NCI-H2081 treated with DMSO at 0.1 percent for 48 hours (cell line): ENCODE data around the gene KCNJ13.
"Not testable (repeated sequence)": the region's sequence is repeated elsewhere in the genome, so short reads cannot be mapped to it uniquely, and the experiment has no call there.

ENCODE experiments used
- DNase-seq: peaks from one replicate; lab custom pipeline; 2025; lab: John Stamatoyannopoulos, UW

KCNJ13 gene

GRCh38 chr2:232761301-232761907 lies 15.0 kb downstream of the KCNJ13 start:
- peak; percentile 9 for DNase-seq

GRCh38 chr2:232757905-232758304 lies 18.5 kb downstream of the KCNJ13 start:
- no peak for DNase-seq

DNA sequence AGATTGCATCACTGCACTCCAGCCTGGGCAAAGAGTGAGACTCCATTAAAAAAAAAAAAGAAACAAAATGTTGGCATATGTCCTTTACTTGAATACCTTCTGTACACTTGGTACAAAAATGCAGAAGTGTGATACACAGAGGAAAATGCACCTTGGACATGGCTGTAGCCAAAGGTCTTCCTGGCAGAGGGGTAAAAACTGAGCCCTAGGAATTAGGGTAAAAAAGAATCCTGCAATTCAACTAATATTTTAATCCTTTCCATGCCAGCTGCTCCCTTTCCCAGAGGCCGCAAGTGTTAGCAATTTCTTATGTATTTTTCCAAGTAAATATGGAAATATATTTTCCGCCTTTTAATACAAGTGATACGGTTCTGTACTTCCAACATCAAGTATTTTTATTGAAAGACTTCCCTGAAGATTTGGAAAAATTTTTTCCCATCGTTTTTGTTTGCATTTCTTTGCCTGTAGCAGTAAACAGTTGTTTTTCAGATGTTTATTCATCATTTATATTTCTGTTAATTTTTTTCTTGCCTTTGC lies 26.2 kb downstream of the KCNJ13 start:
- DNase-seq: no peak

GRCh38 chr2:232749331-232749730 lies 27.0 kb downstream of the KCNJ13 start:
- DNase-seq: no peak

GRCh38 chr2:232748038-232748437 lies 28.3 kb downstream of the KCNJ13 start:
- DNase-seq: no peak

- DNase-seq: no peak
Measured at GRCh38 chr2:232744963-232745362, 31.4 kb downstream of the KCNJ13 start.

- DNase-seq: no peak
Measured at GRCh38 chr2:232741972-232742371, 34.4 kb downstream of the KCNJ13 start.

- DNase-seq: no peak
Measured at GRCh38 chr2:232741294-232741693, 35.1 kb downstream of the KCNJ13 start.

DNA sequence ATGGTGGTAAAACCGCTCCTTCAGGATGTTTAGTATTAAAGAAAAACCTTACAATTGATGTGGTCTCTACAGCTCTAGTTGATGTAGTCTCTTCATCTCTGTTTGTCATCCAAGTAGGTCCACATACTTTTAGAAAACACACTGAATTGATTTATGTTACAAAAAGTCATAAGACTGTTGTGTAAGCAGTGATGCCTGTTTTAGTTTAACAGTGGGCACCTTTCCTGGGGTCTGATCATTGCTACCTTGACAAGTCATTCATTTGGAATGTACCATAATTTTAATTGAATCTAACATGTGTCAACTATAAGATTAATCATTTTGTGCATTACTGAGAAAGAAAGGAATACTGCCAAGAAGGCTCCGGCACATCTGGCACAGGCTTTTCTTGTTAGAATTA lies 44.9 kb downstream of the KCNJ13 start:
- DNase-seq: no peak

GRCh38 chr2:232728785-232729184 lies 47.6 kb downstream of the KCNJ13 start:
- no peak for DNase-seq

- DNase-seq: no peak
Measured at GRCh38 chr2:232723027-232723426, 53.3 kb downstream of the KCNJ13 start.

DNA sequence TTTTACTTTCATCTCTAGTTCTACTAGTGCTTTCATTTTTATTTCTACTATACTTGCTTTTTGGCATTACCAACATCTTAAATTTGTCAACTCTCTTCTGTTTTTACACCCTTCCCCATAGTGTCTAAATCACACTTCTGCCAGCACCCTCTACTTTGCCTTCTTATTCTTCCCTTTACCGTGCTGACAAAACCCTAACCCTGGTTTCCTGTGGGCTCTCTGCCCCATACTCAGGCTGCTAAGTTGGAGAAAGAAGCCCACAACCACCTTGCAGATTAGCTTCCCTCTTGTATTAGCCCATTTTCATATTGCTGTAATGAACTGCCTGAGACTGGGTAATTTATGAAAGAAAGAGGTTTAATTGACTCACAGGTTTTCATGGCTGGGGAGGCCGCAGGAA lies 54.5 kb downstream of the KCNJ13 start:
- no peak for DNase-seq

GRCh38 chr2:232721261-232721660 lies 55.1 kb downstream of the KCNJ13 start:
- DNase-seq: no peak

DNA sequence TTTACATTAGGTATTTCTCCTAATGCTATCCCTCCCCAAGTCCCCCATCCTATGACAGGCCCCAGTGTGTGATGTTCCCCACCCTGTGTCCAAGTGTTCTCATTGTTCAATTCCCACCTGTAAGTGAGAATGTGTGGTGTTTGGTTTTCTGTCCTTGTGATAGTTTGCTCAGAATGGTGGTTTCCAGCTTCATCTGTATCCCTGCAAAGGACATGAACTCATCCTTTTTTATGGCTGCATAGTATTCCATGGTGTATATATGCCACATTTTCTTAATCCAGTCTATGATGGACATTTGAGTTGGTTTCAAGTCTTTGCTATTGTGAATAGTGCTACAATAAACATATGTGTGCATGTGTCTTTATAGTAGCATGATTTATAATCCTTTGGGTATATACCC lies 56.3 kb downstream of the KCNJ13 start:
- DNase-seq: not testable (repeated sequence)
